ENCODE results near the gene C11orf21. TPM values are rescaled to one million over a fixed set of nuclear protein-coding genes. Genes with fewer than 3 reads are reported as not detected.

Gene C11orf21
- total RNA-seq, 4 donors from 2014 or later, result 0.65 to 2.9 (median 1.2) TPM; not detected in 1

DNA sequence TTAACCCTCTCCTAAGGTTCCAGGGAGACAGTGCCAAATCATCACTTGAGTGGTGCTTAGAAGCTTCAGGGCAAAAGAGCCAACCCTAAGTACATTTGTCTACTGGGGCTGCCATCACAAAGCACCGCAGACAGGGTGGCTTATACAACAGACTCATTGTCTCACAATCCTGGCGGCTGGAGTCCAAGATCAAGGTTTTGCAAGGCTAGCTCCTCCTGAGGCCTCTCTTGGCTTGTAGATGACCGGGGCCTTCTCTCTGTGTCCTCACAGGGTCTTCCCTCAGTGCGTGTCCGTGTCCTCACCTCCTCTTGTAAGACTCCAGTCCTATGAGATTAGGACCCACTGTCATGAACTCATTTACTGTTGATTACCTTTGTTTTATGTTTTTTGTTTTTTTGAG lies 41.3 kb upstream of the C11orf21 start:
- TF ChIP-seq, protein P1, sequence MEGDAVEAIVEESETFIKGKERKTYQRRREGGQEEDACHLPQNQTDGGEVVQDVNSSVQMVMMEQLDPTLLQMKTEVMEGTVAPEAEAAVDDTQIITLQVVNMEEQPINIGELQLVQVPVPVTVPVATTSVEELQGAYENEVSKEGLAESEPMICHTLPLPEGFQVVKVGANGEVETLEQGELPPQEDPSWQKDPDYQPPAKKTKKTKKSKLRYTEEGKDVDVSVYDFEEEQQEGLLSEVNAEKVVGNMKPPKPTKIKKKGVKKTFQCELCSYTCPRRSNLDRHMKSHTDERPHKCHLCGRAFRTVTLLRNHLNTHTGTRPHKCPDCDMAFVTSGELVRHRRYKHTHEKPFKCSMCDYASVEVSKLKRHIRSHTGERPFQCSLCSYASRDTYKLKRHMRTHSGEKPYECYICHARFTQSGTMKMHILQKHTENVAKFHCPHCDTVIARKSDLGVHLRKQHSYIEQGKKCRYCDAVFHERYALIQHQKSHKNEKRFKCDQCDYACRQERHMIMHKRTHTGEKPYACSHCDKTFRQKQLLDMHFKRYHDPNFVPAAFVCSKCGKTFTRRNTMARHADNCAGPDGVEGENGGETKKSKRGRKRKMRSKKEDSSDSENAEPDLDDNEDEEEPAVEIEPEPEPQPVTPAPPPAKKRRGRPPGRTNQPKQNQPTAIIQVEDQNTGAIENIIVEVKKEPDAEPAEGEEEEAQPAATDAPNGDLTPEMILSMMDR (IDR thresholded peaks at IDR 0.05; ENCODE audit: low read depth), result no peak

GRCh38 chr11:2342557-2342956 lies 40.8 kb upstream of the C11orf21 start:
- TF ChIP-seq, protein P1 (IDR thresholded peaks at IDR 0.05; ENCODE audit: low read depth), result no peak

GRCh38 chr11:2331404-2331803 lies 29.7 kb upstream of the C11orf21 start:
- TF ChIP-seq, protein P1 (IDR thresholded peaks at IDR 0.05; ENCODE audit: low read depth), result no peak

DNA sequence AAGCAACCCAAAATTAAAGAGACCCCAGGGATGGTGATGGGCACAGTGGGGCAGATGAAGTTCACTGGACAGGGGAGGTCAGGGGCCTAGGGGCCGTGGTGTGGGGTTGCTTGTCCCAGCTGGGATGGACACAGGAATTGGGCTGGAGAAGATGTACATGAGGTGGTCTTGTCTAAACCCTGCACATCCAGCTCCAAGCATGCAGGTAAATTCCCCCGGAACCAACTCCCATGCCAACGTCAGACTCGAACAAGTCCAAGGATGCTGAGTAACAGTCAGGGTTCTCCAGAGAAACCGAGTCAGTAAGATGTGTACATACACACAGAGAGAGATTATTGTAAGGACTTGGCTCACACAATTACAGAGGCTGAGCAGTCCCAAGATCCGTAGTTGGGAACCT lies 29.0 kb upstream of the C11orf21 start:
- TF ChIP-seq, protein P1 (IDR thresholded peaks at IDR 0.05; ENCODE audit: low read depth), result no peak

GRCh38 chr11:2329551-2329950 lies 27.8 kb upstream of the C11orf21 start:
- TF ChIP-seq, protein P1 (IDR thresholded peaks at IDR 0.05; ENCODE audit: low read depth), result no peak

- TF ChIP-seq, protein P1 (IDR thresholded peaks at IDR 0.05; ENCODE audit: low read depth), result no peak
Observed at GRCh38 chr11:2328656-2329354, 27.1 kb upstream of the C11orf21 start.

GRCh38 chr11:2328021-2328420 lies 26.3 kb upstream of the C11orf21 start:
- TF ChIP-seq, protein P1 (IDR thresholded peaks at IDR 0.05; ENCODE audit: low read depth), result no peak
